Glutamatergic neuron (in vitro differentiated cells): Measurements from ENCODE around the gene KCNH6. TPM values are rescaled to one million over a fixed set of nuclear protein-coding genes. Genes with fewer than 3 reads are reported as not detected.

ENCODE experiments used
- DNase-seq: peaks from one replicate; pipeline ENCODE4 v3.0.0; 2022
- H3K27ac Mint-ChIP-seq: one replicate; pipeline ENCODE4 v1.8.0; 2020; ENCODE audit warnings: mild to moderate bottlenecking, mixed read lengths, inconsistent platforms; ENCODE audit not compliant: unreplicated experiment
- H3K27me3 Mint-ChIP-seq: one replicate; pipeline ENCODE4 v1.8.0; 2020; ENCODE audit warnings: mild to moderate bottlenecking, moderate library complexity, mixed read lengths, inconsistent platforms; ENCODE audit not compliant: unreplicated experiment
- H3K36me3 Mint-ChIP-seq: one replicate; pipeline ENCODE4 v1.8.0; 2020; ENCODE audit warnings: mild to moderate bottlenecking, mixed read lengths, inconsistent platforms; ENCODE audit not compliant: unreplicated experiment
- H3K4me1 Mint-ChIP-seq: one replicate; pipeline ENCODE4 v1.8.0; 2020; ENCODE audit warnings: mild to moderate bottlenecking, low read depth, mixed read lengths, inconsistent platforms; ENCODE audit not compliant: unreplicated experiment
- H3K4me3 Mint-ChIP-seq: one replicate; pipeline ENCODE4 v1.8.0; 2020; ENCODE audit warnings: mild to moderate bottlenecking, mixed read lengths, inconsistent platforms; ENCODE audit not compliant: unreplicated experiment
- H3K9me3 Mint-ChIP-seq: one replicate; pipeline ENCODE4 v1.8.0; 2020; ENCODE audit warnings: mild to moderate bottlenecking, moderate library complexity, mixed read lengths, inconsistent platforms; ENCODE audit not compliant: unreplicated experiment
- total RNA-seq: library from RNA; stranded (reverse); fragmentation: NEBNext Ultra II Directional; extraction: Animal tissue kit (Norgen Biotek cat#: 25700); gene quantifications from one replicate; pipeline ENCODE4 v1.2.1, GENCODE V29; 2021; ENCODE audit not compliant: unreplicated experiment
- TF ChIP-seq, protein P1 (sequence below): fragments of 200-600 bp; sonication (generic); IDR thresholded peaks from one replicate; pipeline ENCODE4 v1.5.0; 2021; ENCODE audit not compliant: partially characterized antibody, unreplicated experiment

Gene KCNH6
- total RNA-seq, 1 donor from 2014 or later, result 4.1 TPM

DNA sequence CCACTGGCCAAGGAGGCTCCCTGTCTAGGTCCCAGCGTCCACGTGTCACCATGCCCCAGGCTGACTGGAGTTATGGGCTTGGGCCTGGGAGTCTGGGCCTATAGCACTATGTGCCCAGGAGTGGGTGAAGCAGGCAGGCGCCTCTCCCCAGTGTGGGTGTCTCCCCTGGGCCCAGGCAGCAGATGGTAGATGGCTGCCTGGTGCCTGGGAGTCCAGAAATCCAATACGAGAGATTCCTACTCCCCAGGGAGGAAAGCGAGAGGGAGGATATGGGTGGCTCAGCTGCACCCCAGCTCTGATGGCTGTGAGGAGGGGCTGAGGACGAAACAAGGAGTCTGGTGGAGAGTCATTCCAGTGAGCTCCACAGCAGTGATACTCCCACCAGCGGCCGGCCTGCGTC is 5.0 kb downstream of the KCNH6 start:
- Mint-ChIP-seq H3K4me3 (no peak overlapping the region), H3K4me1 (peaks cover 7% of the 10 kb centered on the region), H3K27me3 (peaks cover 9% of the 10 kb centered on the region), H3K27ac (no peak overlapping the region), H3K9me3 (peaks cover 3% of the 10 kb centered on the region), H3K36me3 (no peaks in the 10 kb centered on the region)
- TF ChIP-seq, protein P1, sequence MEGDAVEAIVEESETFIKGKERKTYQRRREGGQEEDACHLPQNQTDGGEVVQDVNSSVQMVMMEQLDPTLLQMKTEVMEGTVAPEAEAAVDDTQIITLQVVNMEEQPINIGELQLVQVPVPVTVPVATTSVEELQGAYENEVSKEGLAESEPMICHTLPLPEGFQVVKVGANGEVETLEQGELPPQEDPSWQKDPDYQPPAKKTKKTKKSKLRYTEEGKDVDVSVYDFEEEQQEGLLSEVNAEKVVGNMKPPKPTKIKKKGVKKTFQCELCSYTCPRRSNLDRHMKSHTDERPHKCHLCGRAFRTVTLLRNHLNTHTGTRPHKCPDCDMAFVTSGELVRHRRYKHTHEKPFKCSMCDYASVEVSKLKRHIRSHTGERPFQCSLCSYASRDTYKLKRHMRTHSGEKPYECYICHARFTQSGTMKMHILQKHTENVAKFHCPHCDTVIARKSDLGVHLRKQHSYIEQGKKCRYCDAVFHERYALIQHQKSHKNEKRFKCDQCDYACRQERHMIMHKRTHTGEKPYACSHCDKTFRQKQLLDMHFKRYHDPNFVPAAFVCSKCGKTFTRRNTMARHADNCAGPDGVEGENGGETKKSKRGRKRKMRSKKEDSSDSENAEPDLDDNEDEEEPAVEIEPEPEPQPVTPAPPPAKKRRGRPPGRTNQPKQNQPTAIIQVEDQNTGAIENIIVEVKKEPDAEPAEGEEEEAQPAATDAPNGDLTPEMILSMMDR, result no peak
- no peak for DNase-seq

DNA sequence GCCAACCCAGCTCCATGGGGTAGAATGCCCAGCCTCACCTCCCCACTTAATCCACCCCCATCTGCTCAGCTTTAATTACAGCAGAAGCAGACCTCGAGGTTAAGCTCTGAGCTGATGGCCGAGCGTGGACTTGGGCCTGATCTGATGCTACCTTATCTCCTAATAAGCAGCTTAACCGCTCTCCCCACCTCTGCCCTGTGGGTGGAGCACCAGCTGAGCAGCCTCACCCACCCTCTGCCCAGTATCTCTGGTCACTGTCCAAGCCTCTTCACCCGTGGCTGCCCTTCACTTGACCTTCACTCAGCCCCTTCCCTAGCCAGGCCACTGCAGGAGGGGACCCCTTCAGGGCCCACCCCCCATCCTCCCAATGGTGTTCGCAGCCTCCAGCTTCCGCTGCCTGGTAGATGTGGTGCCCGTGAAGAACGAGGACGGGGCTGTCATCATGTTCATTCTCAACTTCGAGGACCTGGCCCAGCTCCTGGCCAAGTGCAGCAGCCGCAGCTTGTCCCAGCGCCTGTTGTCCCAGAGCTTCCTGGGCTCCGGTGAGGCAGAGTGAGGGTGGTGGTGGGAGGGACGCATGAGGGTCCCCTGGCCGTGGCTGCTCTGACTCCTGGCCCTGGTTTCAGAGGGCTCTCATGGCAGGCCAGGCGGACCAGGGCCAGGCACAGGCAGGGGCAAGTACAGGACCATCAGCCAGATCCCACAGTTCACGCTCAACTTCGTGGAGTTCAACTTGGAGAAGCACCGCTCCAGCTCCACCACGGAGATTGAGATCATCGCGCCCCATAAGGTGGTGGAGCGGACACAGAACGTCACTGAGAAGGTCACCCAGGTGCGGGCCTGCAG is 6.8 kb downstream of the KCNH6 start:
- no peak for DNase-seq
- no peak overlapping the region for H3K4me3 Mint-ChIP-seq
- H3K27ac Mint-ChIP-seq, result no peak overlapping the region
- H3K4me1 Mint-ChIP-seq, result no peaks in the 10 kb centered on the region
- H3K27me3 Mint-ChIP-seq, result peaks cover 13% of the 10 kb centered on the region
- H3K36me3 Mint-ChIP-seq, result no peaks in the 10 kb centered on the region
- TF ChIP-seq, protein P1, result no peak
- peaks cover 3% of the 10 kb centered on the region for H3K9me3 Mint-ChIP-seq

DNA sequence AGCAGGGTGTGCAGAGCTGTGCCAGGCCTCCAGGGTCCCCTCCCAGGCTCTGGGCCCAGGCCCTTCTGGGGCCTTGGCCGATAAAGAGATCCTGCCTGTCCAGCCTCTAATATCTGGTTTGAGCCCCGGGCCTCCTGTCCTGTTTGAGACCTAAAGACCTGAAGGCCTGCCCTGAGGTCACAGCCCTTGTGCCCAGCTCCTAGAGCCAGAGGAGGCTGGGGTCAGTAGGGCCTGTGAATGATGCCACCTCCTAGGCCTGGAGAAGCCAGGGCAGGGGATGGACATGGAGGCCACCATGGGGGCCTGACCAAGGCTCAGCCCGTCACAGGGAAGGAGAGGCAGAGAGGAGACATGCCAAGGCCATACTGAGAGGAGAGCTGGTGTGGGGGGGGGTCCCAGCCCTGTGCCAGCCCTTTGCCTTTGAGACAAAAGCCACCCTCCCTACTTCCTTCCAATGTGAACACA is 7.4 kb downstream of the KCNH6 start:
- Mint-ChIP-seq H3K27me3 (peaks cover 15% of the 10 kb centered on the region), H3K9me3 (peaks cover 2% of the 10 kb centered on the region), H3K27ac (no peak overlapping the region), H3K4me1 (no peaks in the 10 kb centered on the region), H3K36me3 (no peaks in the 10 kb centered on the region), H3K4me3 (no peak overlapping the region)
- TF ChIP-seq, protein P1, result no peak
- DNase-seq, result no peak

DNA sequence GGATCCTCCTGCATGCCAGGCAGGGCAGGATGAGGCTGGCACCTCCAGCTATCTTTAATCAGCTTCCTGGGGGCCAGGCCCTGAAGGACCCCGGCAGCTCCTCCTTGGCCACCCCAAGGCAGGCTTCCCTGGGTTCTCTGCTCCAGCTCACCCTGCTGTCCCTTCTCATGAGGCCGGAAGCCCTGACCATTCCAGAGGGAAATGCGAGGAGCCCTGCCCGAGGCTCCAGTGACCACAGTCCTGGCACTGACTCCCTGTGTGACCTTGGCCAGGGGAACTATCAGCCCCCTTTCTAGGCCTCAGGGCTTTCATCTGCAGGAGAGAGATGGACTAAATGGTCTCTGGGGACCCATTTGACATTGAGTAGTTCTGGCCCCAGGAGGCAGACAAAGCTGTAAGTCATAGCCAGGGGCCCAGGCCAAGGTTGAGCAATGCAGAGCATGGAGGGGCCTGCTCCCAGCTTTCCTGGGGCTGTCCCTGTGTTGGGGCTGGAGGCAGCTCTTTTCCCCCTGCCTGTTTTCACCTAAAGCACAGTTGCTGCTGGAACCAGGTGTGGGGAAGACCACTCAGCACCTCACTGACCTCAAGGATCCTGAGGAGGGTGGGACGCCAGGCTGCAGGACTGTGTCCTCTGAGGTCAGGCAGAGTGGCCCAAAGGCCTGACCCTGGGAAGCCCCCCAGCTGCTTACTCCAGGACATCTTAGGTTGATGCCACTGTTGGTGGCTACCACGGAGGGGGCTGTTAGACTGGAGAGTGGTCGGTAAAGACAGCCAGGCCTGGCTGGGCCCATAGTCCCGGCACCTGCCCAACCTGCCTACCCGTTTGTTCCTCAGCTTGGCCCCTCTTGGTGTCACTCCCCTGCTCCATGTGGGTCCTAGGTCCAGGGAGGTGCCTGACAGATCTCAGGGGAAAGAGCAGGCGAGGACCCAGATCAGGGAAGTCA is 8.1 kb downstream of the KCNH6 start:
- Mint-ChIP-seq H3K4me1 (no peaks in the 10 kb centered on the region), H3K27me3 (peaks cover 15% of the 10 kb centered on the region)
- TF ChIP-seq, protein P1, result no peak

More for the DNA sequence above, 8.1 kb downstream of the KCNH6 start:
- no peak for DNase-seq
- no peak overlapping the region for H3K4me3 Mint-ChIP-seq
- no peak overlapping the region for H3K27ac Mint-ChIP-seq
- H3K9me3 Mint-ChIP-seq, result peaks cover 1% of the 10 kb centered on the region
- H3K36me3 Mint-ChIP-seq, result no peaks in the 10 kb centered on the region
